Heart left ventricle (tissue), 13 donors: Measurements from ENCODE around the gene ADGRD1.

Experiments used
- POLR2A ChIP-seq, 2 donors: fragments of 450-650 bp; IDR thresholded peaks; one replicate each; pipeline ENCODE4 v1.6.1; 2017; ENCODE audit warnings: antibody characterized with exemption in 2 of 2, mild to moderate bottlenecking in 2 of 2, moderate library complexity in 2 of 2
- TF ChIP-seq, protein P1 (sequence below), 12 donors: fragments of 200-600 bp; sonication (generic) in 4 of 12; IDR thresholded peaks; one replicate each; pipeline versions ENCODE4 v1.5.0 to v1.8.0; 2018 to 2022; ENCODE audit warnings: antibody characterized with exemption in 12 of 12, mild to moderate bottlenecking in 5 of 12
- donor health status: ischemic (EF 13 %, LVEDD 7.1; RV severe dilation, severe dysfunction).
- donor health status: DM: no; HTN: yes; CAD: no.
- donor health status: DM: no; HTN: no; CAD: no.
- donor health status: ischemic (EF 25% LVEDD 6.9; RV normal size, moderate dysfunction).
- donor health status: ischemic (EF 25% LVEDD 5.7; RV mildly dilated, moderate dysfunction).
- donor health status: ischemic (EF 35%, LVEDD 5.7; RV mildly dilated, moderate dysfunction).
- donor health status: nonischemic (EF 11% LVEDD 7.7; RV severe dilation, severe dysfunction).
- donor health status: DM: yes; HTN: yes; CAD: no.
- donor health status: PGD.
- donor health status: ischemic (EF 29% LVEDD 5.4; RV normal size, mild dysfunction).
- donor health status: nonischemic (EF 23%, LVEDD 6.1; RV moderate dilation, normal function).

DNA sequence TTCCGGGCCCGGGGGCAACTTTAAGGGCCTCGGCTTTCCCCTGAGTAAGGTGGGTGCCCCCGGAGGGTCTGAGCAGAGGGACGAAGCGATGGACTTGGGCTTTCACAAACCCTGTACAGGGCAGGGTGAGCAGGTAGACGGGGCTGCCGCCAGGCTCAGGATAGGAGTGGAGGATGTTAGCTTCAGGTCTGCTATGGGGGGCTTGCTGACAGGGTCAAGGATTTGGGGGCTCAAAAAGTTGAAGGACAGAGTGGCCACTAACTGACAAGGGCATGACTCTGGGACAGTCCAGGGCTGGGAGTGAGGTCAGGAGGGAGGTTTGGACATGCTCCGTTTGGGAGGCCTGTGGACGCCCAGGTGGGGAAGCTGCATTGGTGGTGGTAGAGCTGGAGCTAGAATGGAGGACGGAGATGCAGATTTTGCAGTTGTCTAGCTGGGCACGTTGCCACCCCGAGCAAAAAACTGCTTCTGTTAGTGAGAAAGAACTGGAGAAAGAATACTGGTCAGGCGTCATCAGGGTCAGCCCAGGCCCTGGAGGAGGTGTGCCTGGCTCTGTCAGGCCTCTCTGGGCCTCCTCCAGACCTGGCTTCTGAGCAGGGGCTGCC lies 113.3 kb downstream of the ADGRD1 start:
- TF ChIP-seq POLR2A (IDR thresholded peaks at IDR 0.05) = no peak
- TF ChIP-seq, protein P1, sequence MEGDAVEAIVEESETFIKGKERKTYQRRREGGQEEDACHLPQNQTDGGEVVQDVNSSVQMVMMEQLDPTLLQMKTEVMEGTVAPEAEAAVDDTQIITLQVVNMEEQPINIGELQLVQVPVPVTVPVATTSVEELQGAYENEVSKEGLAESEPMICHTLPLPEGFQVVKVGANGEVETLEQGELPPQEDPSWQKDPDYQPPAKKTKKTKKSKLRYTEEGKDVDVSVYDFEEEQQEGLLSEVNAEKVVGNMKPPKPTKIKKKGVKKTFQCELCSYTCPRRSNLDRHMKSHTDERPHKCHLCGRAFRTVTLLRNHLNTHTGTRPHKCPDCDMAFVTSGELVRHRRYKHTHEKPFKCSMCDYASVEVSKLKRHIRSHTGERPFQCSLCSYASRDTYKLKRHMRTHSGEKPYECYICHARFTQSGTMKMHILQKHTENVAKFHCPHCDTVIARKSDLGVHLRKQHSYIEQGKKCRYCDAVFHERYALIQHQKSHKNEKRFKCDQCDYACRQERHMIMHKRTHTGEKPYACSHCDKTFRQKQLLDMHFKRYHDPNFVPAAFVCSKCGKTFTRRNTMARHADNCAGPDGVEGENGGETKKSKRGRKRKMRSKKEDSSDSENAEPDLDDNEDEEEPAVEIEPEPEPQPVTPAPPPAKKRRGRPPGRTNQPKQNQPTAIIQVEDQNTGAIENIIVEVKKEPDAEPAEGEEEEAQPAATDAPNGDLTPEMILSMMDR (IDR thresholded peaks at IDR 0.05) = no peak
